Spleen (tissue), 11 donors: ENCODE measurements around the gene STEAP2. TPM values are rescaled to one million over a fixed set of nuclear protein-coding genes. Genes with fewer than 3 reads are reported as not detected.
A peak's percentile ranks its signal among the peaks of the same experiment; 100 is the strongest.

ENCODE experiments used
- DNase-seq: peaks from one replicate; pipeline ENCODE4 v3.0.0-alpha.2; 2020
- H3K27ac ChIP-seq, 8 donors: fragments of 200-600 bp; sonication (generic) in 7 of 8; 1 replicate in 4 of 8; 2 replicates in 4 of 8; pipeline versions ENCODE4 v1.5.0 to v1.8.0; 2016 to 2021; ENCODE audit warnings: inconsistent platforms in 4 of 8, mild to moderate bottlenecking in 4 of 8, moderate library complexity in 1 of 8
- H3K27me3 ChIP-seq, 7 donors: fragments of 200-600 bp; sonication (generic) in 6 of 7; replicated peaks in 1 of 7; 1 replicate in 4 of 7; 2 replicates in 3 of 7; pipeline versions ENCODE4 v1.5.0 to v1.8.0; 2016 to 2021; ENCODE audit warnings: inconsistent platforms in 3 of 7, mild to moderate bottlenecking in 1 of 7
- H3K36me3 ChIP-seq, 6 donors: fragments of 200-600 bp; sonication (generic) in 5 of 6; 1 replicate in 4 of 6; 2 replicates in 2 of 6; pipeline versions ENCODE4 v1.5.0 to v1.8.0; 2016 to 2021; ENCODE audit warnings: inconsistent platforms in 2 of 6
- H3K4me1 ChIP-seq, 6 donors: fragments of 200-600 bp; sonication (generic) in 5 of 6; 1 replicate in 3 of 6; 2 replicates in 3 of 6; pipeline versions ENCODE4 v1.5.0 to v1.8.0; 2016 to 2021; ENCODE audit warnings: inconsistent platforms in 3 of 6
- H3K4me3 ChIP-seq, 8 donors: fragments of 200-600 bp; sonication (generic) in 7 of 8; 1 replicate in 4 of 8; 2 replicates in 4 of 8; pipeline versions ENCODE4 v1.5.0 to v1.8.0; 2016 to 2021; ENCODE audit warnings: inconsistent platforms in 4 of 8, mild to moderate bottlenecking in 4 of 8, moderate library complexity in 2 of 8
- H3K9me3 ChIP-seq, 8 donors: fragments of 200-600 bp; sonication (generic) in 7 of 8; 1 replicate in 4 of 8; 2 replicates in 4 of 8; pipeline versions ENCODE4 v1.5.0 to v1.8.0; 2016 to 2021; ENCODE audit warnings: inconsistent platforms in 4 of 8
- CTCF ChIP-seq, 11 experiments: fragments of 200-600 bp in 7 of 11; fragments of 450-650 bp in 4 of 11; sonication (generic) in 4 of 11; IDR thresholded peaks in 8 of 11; conservative IDR thresholded peaks in 3 of 11; 1 replicate in 7 of 11; 2 replicates in 4 of 11; pipeline versions ENCODE4 v1.4.0 to v1.8.0; 2016 to 2021; ENCODE audit warnings: antibody characterized with exemption in 11 of 11, inconsistent platforms in 4 of 11, mild to moderate bottlenecking in 1 of 11
- POLR2A ChIP-seq, 3 donors: fragments of 450-650 bp; IDR thresholded peaks; one replicate each; pipeline ENCODE4 v1.5.1; 2017; ENCODE audit warnings: antibody characterized with exemption in 3 of 3, mild to moderate bottlenecking in 1 of 3
- POLR2AphosphoS5 ChIP-seq, 3 donors: sonication (generic); formaldehyde crosslinking; IDR thresholded peaks; one replicate each; pipeline ENCODE4 v1.5.1; 2017; ENCODE audit warnings: antibody characterized with exemption in 3 of 3
- WGBS, 5 donors: extraction: QIAGEN DNeasy Blood & Tissue Kit in 3 of 5; methylation state at CpG; one replicate each; pipeline versions ENCODE4 v1.1.5 to v1.1.7; 2013 to 2018; 5-methylcytosine and 5-hydroxymethylcytosine counted together
- intact Hi-C: fragments of 100-400 bp; cut with DNase I; formaldehyde crosslinking; loops from one replicate; pipeline ENCODE4 v1.15.0; 2023; ENCODE audit warnings: low total_unique reads
- polyA plus RNA-seq, 3 donors: library from polyadenylated mRNA; stranded (reverse); fragments of 200-250 nt; gene quantifications; one replicate each; pipeline ENCODE4 v1.2.1, GENCODE V29; 2013
- total RNA-seq, 7 donors: library from RNA; depleted of rRNA in 3 of 7; stranded (reverse); fragments of >200 nt in 3 of 7; fragmentation: NEBNext Ultra II Directional in 4 of 7; extraction: Animal tissue kit (Norgen Biotek cat#: 25700) in 4 of 7; gene quantifications; one replicate each; pipeline versions ENCODE4 v1.1.0 to v1.2.1, GENCODE V29; 2016 to 2021
- donor health status: healthy with polysubstance abuse.
- donor health status: DM: no; HTN: no; CAD: no; lungs with moderate emphysema.
- donor health status: DM: no; HTN: no; CAD: no.
- donor health status: Bipolar disorder and iron deficiency.
- donor health status: healthy.
- donor health status: DM: no; HTN: no; CAD: no.
- donor health status: DM: yes; HTN: yes; CAD: no.

STEAP2 gene
- total and polyA plus RNA-seq, 10 donors, result 0.65 to 15.8 (median 5.5) TPM

GRCh38 chr7:90212149-90212495 is 582 bp downstream of the STEAP2 start:
- Histone ChIP-seq H3K27ac (peak overlapping the region in 7 of 8 donors; percentile 51 to 88 (median 77)), H3K27me3 (peaks cover 0 to 43% (median 11%) of the 10 kb centered on the region in 7 donors), H3K36me3 (no peaks in the 10 kb centered on the region), H3K9me3 (no peaks in the 10 kb centered on the region), H3K4me1 (peaks cover 4 to 20% (median 10%) of the 10 kb centered on the region in 6 donors), H3K4me3 (peak overlapping the region; percentile 41 to 75 (median 49))
- DNase-seq, result no peak
- 20 to 25% (median 24%) methylated on average over 6 of the region's 6 CpGs for WGBS, 5 donors
- intact Hi-C loops, result no loop called here
- TF ChIP-seq POLR2AphosphoS5 (IDR thresholded peaks at IDR 0.05) (no peak), CTCF (IDR thresholded peaks at IDR 0.05 in 8 of 11, conservative IDR thresholded peaks at IDR 0.05 in 3 of 11) (no peak), POLR2A (IDR thresholded peaks at IDR 0.05) (no peak)

- no peak for TF ChIP-seq CTCF (IDR thresholded peaks at IDR 0.05 in 8 of 11, conservative IDR thresholded peaks at IDR 0.05 in 3 of 11)
- no peak for TF ChIP-seq POLR2A (IDR thresholded peaks at IDR 0.05)
- no peak for TF ChIP-seq POLR2AphosphoS5 (IDR thresholded peaks at IDR 0.05)
- intact Hi-C loops, result no loop called here
- no peaks in the 10 kb centered on the region for H3K9me3 ChIP-seq
- peaks cover 4 to 20% (median 10%) of the 10 kb centered on the region in 6 donors for H3K4me1 ChIP-seq
- peaks cover 0 to 43% (median 11%) of the 10 kb centered on the region in 7 donors for H3K27me3 ChIP-seq
- H3K36me3 ChIP-seq, result no peaks in the 10 kb centered on the region
- no peak overlapping the region for H3K27ac ChIP-seq
- no peak overlapping the region for H3K4me3 ChIP-seq
- 76 to 85% (median 79%) methylated on average over 2 of the region's 2 CpGs for WGBS, 5 donors
- DNase-seq, result no peak
Observed at GRCh38 chr7:90213521-90213920, 2.0 kb downstream of the STEAP2 start.

- no peaks in the 10 kb centered on the region for H3K36me3 ChIP-seq
- DNase-seq, result no peak
- H3K9me3 ChIP-seq, result no peaks in the 10 kb centered on the region
- intact Hi-C loops, result no loop called here
- TF ChIP-seq POLR2A (IDR thresholded peaks at IDR 0.05) (no peak), POLR2AphosphoS5 (IDR thresholded peaks at IDR 0.05) (no peak), CTCF (IDR thresholded peaks at IDR 0.05 in 8 of 11, conservative IDR thresholded peaks at IDR 0.05 in 3 of 11) (no peak)
- WGBS, 5 donors, result 73 to 91% (median 89%) methylated on average over 6 of the region's 6 CpGs
- peaks cover 0 to 28% (median 9%) of the 10 kb centered on the region in 7 donors for H3K27me3 ChIP-seq
- H3K27ac ChIP-seq, result no peak overlapping the region
- peaks cover 1 to 14% (median 9%) of the 10 kb centered on the region in 6 donors for H3K4me1 ChIP-seq
- H3K4me3 ChIP-seq, result no peak overlapping the region
Observed at GRCh38 chr7:90216080-90216674, 4.6 kb downstream of the STEAP2 start.

GRCh38 chr7:90216771-90217170 is 5.2 kb downstream of the STEAP2 start:
- H3K27ac ChIP-seq, result no peak overlapping the region
- peaks cover 0 to 22% (median 3%) of the 10 kb centered on the region in 7 donors for H3K27me3 ChIP-seq
- TF ChIP-seq POLR2A (IDR thresholded peaks at IDR 0.05), result no peak
- TF ChIP-seq POLR2AphosphoS5 (IDR thresholded peaks at IDR 0.05), result no peak
- TF ChIP-seq CTCF (IDR thresholded peaks at IDR 0.05 in 8 of 11, conservative IDR thresholded peaks at IDR 0.05 in 3 of 11), result no peak
- intact Hi-C loops, result no loop called here
- H3K4me3 ChIP-seq, result no peak overlapping the region
- 72 to 89% (median 81%) methylated on average over 2 of the region's 2 CpGs for WGBS, 5 donors
- no peaks in the 10 kb centered on the region for H3K36me3 ChIP-seq
- H3K4me1 ChIP-seq, result peaks cover 0 to 8% (median 4%) of the 10 kb centered on the region in 6 donors
- no peak for DNase-seq
- H3K9me3 ChIP-seq, result no peaks in the 10 kb centered on the region
